Measurements from ENCODE around the gene BTBD16. TPM values are rescaled to one million over a fixed set of nuclear protein-coding genes. Genes with fewer than 3 reads are reported as not detected.

BTBD16 gene
- total and polyA plus RNA-seq, 2 of the 4 experiments (the other 2 are of a cell fraction) = not detected

DNA sequence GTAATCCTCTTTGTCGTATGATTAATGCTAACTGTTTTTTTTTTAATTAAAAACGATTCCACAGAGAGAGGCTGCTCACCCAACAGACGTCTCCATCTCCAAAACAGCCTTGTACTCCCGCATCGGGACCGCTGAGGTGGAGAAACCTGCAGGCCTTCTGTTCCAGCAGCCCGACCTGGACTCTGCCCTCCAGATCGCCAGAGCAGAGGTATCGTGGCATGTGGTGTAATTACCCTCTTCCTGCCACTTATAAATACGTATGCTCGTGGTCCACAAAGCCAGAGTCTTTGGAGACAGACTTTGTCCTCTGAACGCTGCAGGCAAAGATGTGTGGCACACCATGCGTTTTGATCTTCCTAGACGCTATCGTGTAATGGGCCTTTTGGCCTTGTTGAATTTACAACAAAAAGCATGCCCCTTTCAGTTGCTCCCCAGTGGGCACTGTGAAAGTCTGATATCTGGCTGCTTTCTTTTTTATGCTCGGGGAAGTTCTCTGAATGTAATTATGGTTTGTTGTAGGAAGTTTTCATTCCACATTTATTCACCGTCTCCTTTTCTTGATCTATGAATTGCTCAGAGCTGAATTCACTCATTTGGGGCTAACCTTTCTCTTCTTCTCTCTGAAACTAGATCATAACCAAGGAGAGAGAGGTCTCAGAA lies 33.6 kb upstream of the BTBD16 start:
- POLR2A ChIA-PET (ENCODE audit: unreplicated experiment) = no interaction called here
- intact Hi-C loops (cut with micrococcal nuclease) = no loop called here

More for the DNA sequence above, 33.6 kb upstream of the BTBD16 start:
- TF ChIP-seq POLR2A (IDR thresholded peaks at IDR 0.05; ENCODE audit: low read depth, low read length) = no peak
- no peak overlapping the region for H2AK5ac ChIP-seq (ENCODE audit: low read depth, low read length)
- no peaks in the 10 kb centered on the region for H3K9me3 ChIP-seq (ENCODE audit: control insufficient read depth, insufficient read depth, low read length)
- no peak overlapping the region for H3K4me2 ChIP-seq (ENCODE audit: low read depth, low read length)
- H3K79me1 ChIP-seq (ENCODE audit: low read depth in 1 of 2, low read length in 2 of 2) = peaks cover 0 to 9% of the 10 kb centered on the region in 2 experiments; a peak in 1 of 4 replicates
- H3K27me3 ChIP-seq (ENCODE audit: control insufficient read depth, insufficient read depth, low read length) = no peaks in the 10 kb centered on the region
- no peak overlapping the region for H3K56ac ChIP-seq (ENCODE audit: extremely low read depth, insufficient read depth, low read length)
- H3K4me3 ChIP-seq (ENCODE audit: insufficient read depth, low read depth, low read length) = no peak overlapping the region
- no peak overlapping the region for H3K23ac ChIP-seq (ENCODE audit: low read depth, low read length)
- no peak overlapping the region for H4K5ac ChIP-seq (ENCODE audit: low read depth, low read length)
- H3K9me1 ChIP-seq (ENCODE audit: insufficient read depth, low read length) = no peaks in the 10 kb centered on the region
- dilution Hi-C loops (cut with HindIII; ENCODE audit: low sequenced_read_pairs, unreplicated experiment) (no loop called here), in situ Hi-C loops (cut with MboI; ENCODE audit: low sequenced_read_pairs) (no loop called here)
- no peak overlapping the region for H2BK5ac ChIP-seq (ENCODE audit: low read depth, low read length, poor library complexity, severe bottlenecking)
- peaks cover 8% of the 10 kb centered on the region; the same call in 1 of the 2 replicates for H3K4me1 ChIP-seq (ENCODE audit: control insufficient read depth, insufficient read depth, low read length)
- no peak overlapping the region for H3K9ac ChIP-seq (ENCODE audit: low read depth, low read length)
- no peak overlapping the region for H2BK15ac ChIP-seq (ENCODE audit: low read depth, low read length)
- H3K36me3 ChIP-seq (ENCODE audit: control insufficient read depth, insufficient read depth, low read length) = peaks cover 8% of the 10 kb centered on the region; the same call in 1 of the 2 replicates
- H2AK9ac ChIP-seq (replicated peaks; ENCODE audit: low read depth, low read length, poor library complexity) = no peak overlapping the region
- H3K27ac ChIP-seq (ENCODE audit: insufficient read depth, low read length) = no peak overlapping the region
- H2BK20ac ChIP-seq (ENCODE audit: low read depth, low read length) = no peak overlapping the region
- no peak overlapping the region for H3K4ac ChIP-seq (ENCODE audit: low read depth, low read length)
- no peak overlapping the region for H2AFZ ChIP-seq (replicated peaks; ENCODE audit: low read length, poor library complexity)
- no peak for DNase-seq
- H4K20me1 ChIP-seq (ENCODE audit: insufficient read depth, low read length) = no peaks in the 10 kb centered on the region
- ATAC-seq (ENCODE audit: low read depth) = no peak
- no peak overlapping the region for H3K14ac ChIP-seq (replicated peaks; ENCODE audit: low read depth, low read length)
- no TSS peak for BruUV-seq (replicated peaks)
- H3K18ac ChIP-seq (ENCODE audit: low read depth, low read length) = no peak overlapping the region
- no peak overlapping the region for H4K8ac ChIP-seq (ENCODE audit: low read depth in 2 of 2, low read length in 2 of 2)
- CTCF ChIA-PET = no interaction called here
- H2BK120ac ChIP-seq (ENCODE audit: low read depth, low read length) = no peak overlapping the region
- no peak overlapping the region for H4K91ac ChIP-seq (ENCODE audit: insufficient read depth, low read depth, low read length)
- 100% methylated on average over 7 of the region's 17 CpGs; no CpG with 5 or more reads in 1 of the 2 experiments for WGBS, 2 experiments (ENCODE audit: extremely low coverage in 2 of 2, insufficient read length in 1 of 2)

All from IMR-90 (cell line).